ENCODE data around the gene PTPRM.

DNA sequence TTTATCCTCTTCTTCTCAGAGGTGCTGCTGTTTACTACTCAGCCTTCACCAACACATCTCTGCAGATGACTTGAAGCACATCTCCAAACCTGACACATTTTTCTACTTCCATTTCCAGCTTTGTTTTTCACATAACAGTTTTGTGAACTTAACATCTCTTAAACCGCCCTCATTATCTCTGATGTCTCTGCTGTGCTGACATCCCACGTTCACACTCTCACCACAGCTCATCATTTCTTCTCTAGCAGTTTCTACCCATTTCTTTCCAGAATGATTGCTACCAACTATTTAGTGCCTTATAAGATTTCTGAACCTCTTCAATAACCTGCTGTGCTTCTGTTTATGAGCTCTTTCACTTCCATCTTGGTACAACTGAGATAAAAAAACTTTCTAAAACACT is 238.0 kb downstream of the PTPRM start:
- TF ChIP-seq POLR2A (IDR thresholded peaks at IDR 0.05): no peak
- TF ChIP-seq, protein P1, sequence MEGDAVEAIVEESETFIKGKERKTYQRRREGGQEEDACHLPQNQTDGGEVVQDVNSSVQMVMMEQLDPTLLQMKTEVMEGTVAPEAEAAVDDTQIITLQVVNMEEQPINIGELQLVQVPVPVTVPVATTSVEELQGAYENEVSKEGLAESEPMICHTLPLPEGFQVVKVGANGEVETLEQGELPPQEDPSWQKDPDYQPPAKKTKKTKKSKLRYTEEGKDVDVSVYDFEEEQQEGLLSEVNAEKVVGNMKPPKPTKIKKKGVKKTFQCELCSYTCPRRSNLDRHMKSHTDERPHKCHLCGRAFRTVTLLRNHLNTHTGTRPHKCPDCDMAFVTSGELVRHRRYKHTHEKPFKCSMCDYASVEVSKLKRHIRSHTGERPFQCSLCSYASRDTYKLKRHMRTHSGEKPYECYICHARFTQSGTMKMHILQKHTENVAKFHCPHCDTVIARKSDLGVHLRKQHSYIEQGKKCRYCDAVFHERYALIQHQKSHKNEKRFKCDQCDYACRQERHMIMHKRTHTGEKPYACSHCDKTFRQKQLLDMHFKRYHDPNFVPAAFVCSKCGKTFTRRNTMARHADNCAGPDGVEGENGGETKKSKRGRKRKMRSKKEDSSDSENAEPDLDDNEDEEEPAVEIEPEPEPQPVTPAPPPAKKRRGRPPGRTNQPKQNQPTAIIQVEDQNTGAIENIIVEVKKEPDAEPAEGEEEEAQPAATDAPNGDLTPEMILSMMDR (IDR thresholded peaks at IDR 0.05): no peak

Data from lower leg skin (tissue), 3 donors.